ENCODE data around the gene NDUFB7. TPM values are rescaled to one million over a fixed set of nuclear protein-coding genes. Genes with fewer than 3 reads are reported as not detected.
"Not testable (repeated sequence)": the region's sequence is repeated elsewhere in the genome, so short reads cannot be mapped to it uniquely, and the experiment has no call there.

NDUFB7 gene
- total RNA-seq, 1 experiment from 2014 or later: 155 TPM

DNA sequence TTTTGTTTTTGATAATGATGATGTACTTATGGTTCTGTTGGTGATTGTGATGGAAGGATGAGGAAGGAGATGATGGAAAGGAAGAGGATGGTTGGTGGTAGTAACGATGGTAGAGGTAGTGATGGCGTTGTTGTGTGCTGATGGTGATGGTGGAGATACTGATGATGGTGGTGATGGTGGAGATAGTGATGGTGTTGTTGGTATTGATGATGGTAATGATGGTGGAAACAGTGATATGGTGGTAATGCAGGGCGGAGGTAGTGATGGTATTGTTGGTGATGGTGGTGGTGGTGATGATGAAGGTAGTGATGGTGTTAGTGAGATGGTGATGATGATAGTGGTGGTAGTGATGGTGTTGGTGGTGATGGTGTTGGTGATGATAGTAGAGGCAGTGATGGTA is 23.7 kb upstream of the NDUFB7 start:
- Histone ChIP-seq H3K4me1 (ENCODE audit: insufficient read depth, low read length) (no peaks in the 10 kb centered on the region), H2BK5ac (ENCODE audit: insufficient read length, low read length) (no peak overlapping the region), H3K18ac (ENCODE audit: insufficient read length, low read depth, low read length) (no peak overlapping the region), H3K14ac (ENCODE audit: insufficient read depth, low read length) (no peak overlapping the region), H3K4me2 (ENCODE audit: insufficient read depth, insufficient read length, low read length) (no peak overlapping the region), H3K27me3 (ENCODE audit: insufficient read depth, low read length) (no peaks in the 10 kb centered on the region), H4K20me1 (ENCODE audit: control insufficient read depth, insufficient read depth, insufficient read length) (no peaks in the 10 kb centered on the region), H3T11ph (ENCODE audit: low read length) (no peak overlapping the region), H4K8ac (replicated peaks; ENCODE audit: insufficient read length, low read depth, low read length) (no peak overlapping the region), H3K4ac (ENCODE audit: low read depth, low read length) (no peak overlapping the region), H3K9ac (ENCODE audit: extremely low read depth, insufficient read length, low read length) (no peak overlapping the region), H3K23me2 (ENCODE audit: insufficient read length, low read depth, low read length, poor library complexity, severe bottlenecking) (no peaks in the 10 kb centered on the region), H3K27ac (ENCODE audit: insufficient read length, low read depth, low read length) (no peak overlapping the region), H2AK5ac (ENCODE audit: insufficient read length, low read length) (no peak overlapping the region), H2BK15ac (ENCODE audit: low read depth, low read length) (no peak overlapping the region), H2AFZ (ENCODE audit: low read length) (no peak overlapping the region), H3K79me2 (ENCODE audit: insufficient read depth, low read length) (no peaks in the 10 kb centered on the region), H3K9me3 (ENCODE audit: control insufficient read depth, low read depth, low read length) (peaks cover 8% of the 10 kb centered on the region), H2BK12ac (ENCODE audit: insufficient read length, low read depth, low read length) (no peak overlapping the region), H3K79me1 (ENCODE audit: insufficient read depth, low read depth, low read length, poor library complexity, severe bottlenecking) (no peaks in the 10 kb centered on the region), H4K91ac (ENCODE audit: insufficient read length, low read depth, low read length) (no peak overlapping the region), H3K23ac (ENCODE audit: insufficient read length, low read depth, low read length) (no peak overlapping the region), H4K5ac (ENCODE audit: insufficient read length, low read depth, low read length) (no peak overlapping the region), H2BK120ac (ENCODE audit: low read depth, low read length, poor library complexity, severe bottlenecking) (no peak overlapping the region), H2BK20ac (ENCODE audit: low read depth, low read length, poor library complexity, severe bottlenecking) (no peak overlapping the region), H3K56ac (ENCODE audit: insufficient read length, low read depth, low read length) (no peak overlapping the region)
- Mint-ChIP-seq H3K4me3 (no peak overlapping the region; a peak in 1 of 5 replicates), H3K9me3 (peaks cover 38 to 91% of the 10 kb centered on the region in 2 experiments), H3K27ac (no peak overlapping the region), H3K36me3 (ENCODE audit: insufficient read depth in 1 of 3, low read depth in 3 of 3) (peaks cover 6 to 20% (median 7%) of the 10 kb centered on the region in 3 experiments; a peak in 6 of 7 replicates), H3K27me3 (ENCODE audit: low read depth) (peaks cover 9% of the 10 kb centered on the region), H3K4me1 (no peaks in the 10 kb centered on the region)
- 100% methylated on average over 3 of the region's 3 CpGs for WGBS (ENCODE audit: extremely low coverage, insufficient read length, low lambda C conversion rate)
- no peak for DNase-seq
- TF ChIP-seq, protein P1, sequence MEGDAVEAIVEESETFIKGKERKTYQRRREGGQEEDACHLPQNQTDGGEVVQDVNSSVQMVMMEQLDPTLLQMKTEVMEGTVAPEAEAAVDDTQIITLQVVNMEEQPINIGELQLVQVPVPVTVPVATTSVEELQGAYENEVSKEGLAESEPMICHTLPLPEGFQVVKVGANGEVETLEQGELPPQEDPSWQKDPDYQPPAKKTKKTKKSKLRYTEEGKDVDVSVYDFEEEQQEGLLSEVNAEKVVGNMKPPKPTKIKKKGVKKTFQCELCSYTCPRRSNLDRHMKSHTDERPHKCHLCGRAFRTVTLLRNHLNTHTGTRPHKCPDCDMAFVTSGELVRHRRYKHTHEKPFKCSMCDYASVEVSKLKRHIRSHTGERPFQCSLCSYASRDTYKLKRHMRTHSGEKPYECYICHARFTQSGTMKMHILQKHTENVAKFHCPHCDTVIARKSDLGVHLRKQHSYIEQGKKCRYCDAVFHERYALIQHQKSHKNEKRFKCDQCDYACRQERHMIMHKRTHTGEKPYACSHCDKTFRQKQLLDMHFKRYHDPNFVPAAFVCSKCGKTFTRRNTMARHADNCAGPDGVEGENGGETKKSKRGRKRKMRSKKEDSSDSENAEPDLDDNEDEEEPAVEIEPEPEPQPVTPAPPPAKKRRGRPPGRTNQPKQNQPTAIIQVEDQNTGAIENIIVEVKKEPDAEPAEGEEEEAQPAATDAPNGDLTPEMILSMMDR (conservative IDR thresholded peaks at IDR 0.05): no peak

DNA sequence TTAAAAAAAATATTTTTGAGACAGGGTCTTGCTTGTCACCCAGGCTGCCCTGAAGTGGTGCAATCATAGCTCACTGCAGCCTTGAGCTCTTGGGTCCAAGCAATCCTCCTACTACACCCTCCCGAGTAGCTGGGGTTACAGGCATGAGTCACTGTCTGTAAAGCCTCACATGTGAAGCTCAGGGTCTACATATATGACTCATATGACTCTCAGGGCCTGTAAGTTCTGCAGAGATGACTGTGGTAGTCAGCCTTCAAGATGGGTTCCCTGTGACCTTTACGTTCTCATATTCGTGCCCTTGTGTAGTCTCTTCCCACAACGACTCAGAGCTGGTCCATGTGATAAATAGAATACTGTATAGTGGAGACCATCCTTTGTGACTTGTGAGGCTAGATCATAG is 17.6 kb upstream of the NDUFB7 start:
- not testable (repeated sequence) for H2AK5ac ChIP-seq (ENCODE audit: insufficient read length, low read length); H3K4me2 ChIP-seq (ENCODE audit: insufficient read depth, insufficient read length, low read length); DNase-seq; H2BK12ac ChIP-seq (ENCODE audit: insufficient read length, low read depth, low read length); H3K9ac ChIP-seq (ENCODE audit: extremely low read depth, insufficient read length, low read length); H3K79me2 ChIP-seq (ENCODE audit: insufficient read depth, low read length); H3K4me1 Mint-ChIP-seq; H4K5ac ChIP-seq (ENCODE audit: insufficient read length, low read depth, low read length); H3K79me1 ChIP-seq (ENCODE audit: insufficient read depth, low read depth, low read length, poor library complexity, severe bottlenecking); H3K14ac ChIP-seq (ENCODE audit: insufficient read depth, low read length); H3K27ac ChIP-seq (ENCODE audit: insufficient read length, low read depth, low read length); H3K36me3 Mint-ChIP-seq (ENCODE audit: insufficient read depth in 1 of 3, low read depth in 3 of 3); H4K8ac ChIP-seq (replicated peaks; ENCODE audit: insufficient read length, low read depth, low read length); H3K27ac Mint-ChIP-seq; H3K27me3 Mint-ChIP-seq (ENCODE audit: low read depth); H2BK5ac ChIP-seq (ENCODE audit: insufficient read length, low read length); H3K4me3 Mint-ChIP-seq; H2BK15ac ChIP-seq (ENCODE audit: low read depth, low read length); H3K4ac ChIP-seq (ENCODE audit: low read depth, low read length); H3K23ac ChIP-seq (ENCODE audit: insufficient read length, low read depth, low read length); H3K56ac ChIP-seq (ENCODE audit: insufficient read length, low read depth, low read length); H3T11ph ChIP-seq (ENCODE audit: low read length); H4K20me1 ChIP-seq (ENCODE audit: control insufficient read depth, insufficient read depth, insufficient read length); H2BK20ac ChIP-seq (ENCODE audit: low read depth, low read length, poor library complexity, severe bottlenecking); H3K9me3 ChIP-seq (ENCODE audit: control insufficient read depth, low read depth, low read length); H3K4me1 ChIP-seq (ENCODE audit: insufficient read depth, low read length); H3K23me2 ChIP-seq (ENCODE audit: insufficient read length, low read depth, low read length, poor library complexity, severe bottlenecking); H2AFZ ChIP-seq (ENCODE audit: low read length); H3K27me3 ChIP-seq (ENCODE audit: insufficient read depth, low read length); H2BK120ac ChIP-seq (ENCODE audit: low read depth, low read length, poor library complexity, severe bottlenecking); H4K91ac ChIP-seq (ENCODE audit: insufficient read length, low read depth, low read length); H3K18ac ChIP-seq (ENCODE audit: insufficient read length, low read depth, low read length)
- WGBS (ENCODE audit: extremely low coverage, insufficient read length, low lambda C conversion rate): no CpG with 5 or more reads among the region's 4 CpGs
- peaks cover 7 to 67% of the 10 kb centered on the region in 2 experiments for H3K9me3 Mint-ChIP-seq
